NT2/D1 (cell line): ENCODE data around the gene LYPD6.

Experiments
- SUZ12 ChIP-seq: IDR thresholded peaks from 2 replicates; pipeline ENCODE4 v1.6.1; 2011; ENCODE audit not compliant: insufficient read length, insufficient read depth; ENCODE audit errors: extremely low read depth
- YY1 ChIP-seq: IDR thresholded peaks from 2 replicates; pipeline ENCODE4 v1.6.1; 2011; ENCODE audit not compliant: insufficient read length, insufficient read depth
- ZNF274 ChIP-seq: IDR thresholded peaks from 2 replicates; pipeline ENCODE4 v1.6.1; 2011; ENCODE audit warnings: mild to moderate bottlenecking, low read depth, low read length

GRCh38 chr2:149375801-149376361 lies 45.5 kb downstream of the LYPD6 start:
- no peak for TF ChIP-seq YY1
- no peak for TF ChIP-seq ZNF274
- TF ChIP-seq SUZ12 = no peak
